Upper lobe of left lung (tissue), 4 donors: ENCODE results near the gene FXYD6.

Experiments
- CTCF ChIP-seq, 6 experiments: fragments of 450-650 bp in 4 of 6; fragments of 200-600 bp in 2 of 6; sonication (generic) in 2 of 6; IDR thresholded peaks; one replicate each; pipeline ENCODE4 v1.5.1; 2016 to 2019; ENCODE audit warnings: antibody characterized with exemption in 6 of 6
- POLR2A ChIP-seq, 4 donors: fragments of 450-650 bp; IDR thresholded peaks; one replicate each; pipeline ENCODE4 v1.5.1; 2016 to 2017; ENCODE audit warnings: antibody characterized with exemption in 4 of 4, mild to moderate bottlenecking in 2 of 4

GRCh38 chr11:117873828-117874125, 2.7 kb downstream of the FXYD6 start:
- TF ChIP-seq POLR2A (IDR thresholded peaks at IDR 0.05): no peak
- TF ChIP-seq CTCF (IDR thresholded peaks at IDR 0.05): no peak
